Progenitor cell of endocrine pancreas (in vitro differentiated cells): ENCODE results near the gene SLC9A6. TPM values are rescaled to one million over a fixed set of nuclear protein-coding genes. Genes with fewer than 3 reads are reported as not detected.
A peak's percentile ranks its signal among the peaks of the same experiment; 100 is the strongest.

Experiments
- DNase-seq: peaks from one replicate; pipeline ENCODE4 v3.0.0; 2021; ENCODE audit warnings: low spot score; ENCODE audit not compliant: unreplicated experiment
- H3K27ac Mint-ChIP-seq: 2 replicates; pipeline ENCODE4 v1.8.0; 2021; ENCODE audit warnings: mild to moderate bottlenecking, moderate library complexity, mixed read lengths
- H3K27me3 Mint-ChIP-seq: 2 replicates; pipeline ENCODE4 v1.8.0; 2021; ENCODE audit warnings: mixed read lengths
- H3K36me3 Mint-ChIP-seq: 2 replicates; pipeline ENCODE4 v1.8.0; 2022; ENCODE audit warnings: mixed read lengths; ENCODE audit not compliant: insufficient read depth
- H3K4me1 Mint-ChIP-seq: 2 replicates; pipeline ENCODE4 v1.8.0; 2021; ENCODE audit warnings: low read depth, mixed read lengths
- H3K4me3 Mint-ChIP-seq: 2 replicates; pipeline ENCODE4 v1.8.0; 2021; ENCODE audit warnings: low read depth, mild to moderate bottlenecking, moderate library complexity, mixed read lengths
- H3K9me3 Mint-ChIP-seq: 2 replicates; pipeline ENCODE4 v1.8.0; 2021; ENCODE audit warnings: low read depth, mixed read lengths
- total RNA-seq: library from RNA; stranded (reverse); gene quantifications from 2 replicates; pipeline ENCODE4 v1.2.1, GENCODE V29; 2021
- TF ChIP-seq, protein P1 (sequence below): fragments of 200-600 bp; sonication (generic); IDR thresholded peaks from one replicate; pipeline ENCODE4 v1.5.0; 2021; ENCODE audit warnings: antibody characterized with exemption, mild to moderate bottlenecking; ENCODE audit not compliant: unreplicated experiment

SLC9A6 gene
- total RNA-seq, 1 donor from 2014 or later: 15.3 TPM

GRCh38 chrX:135974279-135974856 lies 10.9 kb upstream of the SLC9A6 start:
- peaks cover 9% of the 10 kb centered on the region for H3K4me1 Mint-ChIP-seq
- H3K36me3 Mint-ChIP-seq: peaks cover 1% of the 10 kb centered on the region
- H3K27me3 Mint-ChIP-seq: no peaks in the 10 kb centered on the region
- peaks cover 9% of the 10 kb centered on the region for H3K9me3 Mint-ChIP-seq
- no peak overlapping the region for H3K27ac Mint-ChIP-seq
- H3K4me3 Mint-ChIP-seq: peak overlapping the region; percentile 65
- TF ChIP-seq, protein P1, sequence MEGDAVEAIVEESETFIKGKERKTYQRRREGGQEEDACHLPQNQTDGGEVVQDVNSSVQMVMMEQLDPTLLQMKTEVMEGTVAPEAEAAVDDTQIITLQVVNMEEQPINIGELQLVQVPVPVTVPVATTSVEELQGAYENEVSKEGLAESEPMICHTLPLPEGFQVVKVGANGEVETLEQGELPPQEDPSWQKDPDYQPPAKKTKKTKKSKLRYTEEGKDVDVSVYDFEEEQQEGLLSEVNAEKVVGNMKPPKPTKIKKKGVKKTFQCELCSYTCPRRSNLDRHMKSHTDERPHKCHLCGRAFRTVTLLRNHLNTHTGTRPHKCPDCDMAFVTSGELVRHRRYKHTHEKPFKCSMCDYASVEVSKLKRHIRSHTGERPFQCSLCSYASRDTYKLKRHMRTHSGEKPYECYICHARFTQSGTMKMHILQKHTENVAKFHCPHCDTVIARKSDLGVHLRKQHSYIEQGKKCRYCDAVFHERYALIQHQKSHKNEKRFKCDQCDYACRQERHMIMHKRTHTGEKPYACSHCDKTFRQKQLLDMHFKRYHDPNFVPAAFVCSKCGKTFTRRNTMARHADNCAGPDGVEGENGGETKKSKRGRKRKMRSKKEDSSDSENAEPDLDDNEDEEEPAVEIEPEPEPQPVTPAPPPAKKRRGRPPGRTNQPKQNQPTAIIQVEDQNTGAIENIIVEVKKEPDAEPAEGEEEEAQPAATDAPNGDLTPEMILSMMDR: no peak
- peak; percentile 32 for DNase-seq

- H3K36me3 Mint-ChIP-seq: peaks cover 1% of the 10 kb centered on the region
- H3K4me1 Mint-ChIP-seq: peaks cover 9% of the 10 kb centered on the region
- peaks cover 12% of the 10 kb centered on the region for H3K9me3 Mint-ChIP-seq
- no peak for DNase-seq
- H3K27ac Mint-ChIP-seq: no peak overlapping the region
- no peak overlapping the region for H3K4me3 Mint-ChIP-seq
- H3K27me3 Mint-ChIP-seq: no peaks in the 10 kb centered on the region
- TF ChIP-seq, protein P1: no peak
These were observed 9.8 kb upstream of the SLC9A6 start for GRCh38 chrX:135975421-135975820.

GRCh38 chrX:135977611-135978010 lies 7.6 kb upstream of the SLC9A6 start:
- Mint-ChIP-seq H3K9me3 (peaks cover 18% of the 10 kb centered on the region), H3K27ac (no peak overlapping the region), H3K4me1 (peaks cover 7% of the 10 kb centered on the region), H3K4me3 (no peak overlapping the region), H3K36me3 (peaks cover 1% of the 10 kb centered on the region), H3K27me3 (no peaks in the 10 kb centered on the region)
- TF ChIP-seq, protein P1: no peak
- DNase-seq: no peak

DNA sequence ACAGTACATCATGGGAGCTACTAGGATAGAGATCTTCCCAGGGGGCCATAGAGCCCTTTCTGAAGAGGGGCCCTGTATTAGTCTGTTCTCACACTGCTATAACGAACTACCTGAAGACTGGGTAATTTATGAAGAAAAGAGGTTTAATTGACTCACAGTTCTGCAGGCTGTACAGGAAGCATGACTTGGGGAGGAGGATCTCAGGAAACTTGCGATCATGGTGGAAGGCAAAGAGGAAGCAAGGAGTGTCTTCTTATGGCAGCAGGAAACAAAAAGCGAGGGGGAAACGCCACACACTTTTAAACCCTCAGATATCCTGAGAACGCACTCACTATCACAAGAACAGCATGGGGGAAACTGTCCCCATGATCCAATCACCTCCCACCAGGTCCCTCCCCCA lies 4.2 kb upstream of the SLC9A6 start:
- no peak for DNase-seq
- Mint-ChIP-seq H3K27me3 (peaks cover 4% of the 10 kb centered on the region), H3K27ac (no peak overlapping the region), H3K4me1 (peaks cover 7% of the 10 kb centered on the region), H3K4me3 (no peak overlapping the region), H3K36me3 (peaks cover 1% of the 10 kb centered on the region), H3K9me3 (peaks cover 33% of the 10 kb centered on the region)
- TF ChIP-seq, protein P1: no peak

- peaks cover 1% of the 10 kb centered on the region for H3K36me3 Mint-ChIP-seq
- TF ChIP-seq, protein P1: no peak
- no peak overlapping the region for H3K27ac Mint-ChIP-seq
- H3K4me1 Mint-ChIP-seq: peaks cover 10% of the 10 kb centered on the region
- H3K9me3 Mint-ChIP-seq: peaks cover 33% of the 10 kb centered on the region
- H3K27me3 Mint-ChIP-seq: peaks cover 4% of the 10 kb centered on the region
- DNase-seq: no peak
- no peak overlapping the region for H3K4me3 Mint-ChIP-seq
These were observed 3.6 kb upstream of the SLC9A6 start for GRCh38 chrX:135981668-135982067.
